HepG2 (cell line): ENCODE results near the gene FREM3. TPM values are rescaled to one million over a fixed set of nuclear protein-coding genes. Genes with fewer than 3 reads are reported as not detected.
A peak's percentile ranks its signal among the peaks of the same experiment; 100 is the strongest.

Experiments
- GZF1 ChIP-seq: sonication (generic); formaldehyde crosslinking; IDR thresholded peaks from 2 replicates; pipeline ENCODE4 v1.5.1; 2020; ENCODE audit warnings: mild to moderate bottlenecking, missing genetic modification reagents
- KLF6 ChIP-seq: IDR thresholded peaks from 2 replicates; pipeline ENCODE4 v1.8.0; 2016; ENCODE audit warnings: missing biosample characterization, missing genetic modification reagents
- RNF2 ChIP-seq: fragments of 450-650 bp; conservative IDR thresholded peaks from 2 replicates; pipeline ENCODE4 v1.6.1; 2016; ENCODE audit warnings: low read depth
- SAP130 ChIP-seq: IDR thresholded peaks from 2 replicates; pipeline ENCODE4 v1.6.1; 2016; ENCODE audit warnings: low read depth
- WIZ ChIP-seq: sonication (generic); formaldehyde crosslinking; IDR thresholded peaks from 2 replicates; pipeline ENCODE4 v1.5.1; 2020; ENCODE audit warnings: mild to moderate bottlenecking, missing genetic modification reagents
- ZNF335 ChIP-seq: sonication (generic); formaldehyde crosslinking; IDR thresholded peaks from 2 replicates; pipeline ENCODE4 v1.4.0; 2020; ENCODE audit warnings: missing genetic modification reagents
- ZNF431 ChIP-seq: sonication (generic); formaldehyde crosslinking; IDR thresholded peaks from 2 replicates; pipeline ENCODE4 v1.9.0; 2022; ENCODE audit warnings: missing genetic modification reagents, low read depth, mild to moderate bottlenecking, borderline replicate concordance
- ZNF44 ChIP-seq: sonication (generic); formaldehyde crosslinking; IDR thresholded peaks from 2 replicates; pipeline ENCODE4 v1.5.1; 2020; ENCODE audit warnings: mild to moderate bottlenecking, missing genetic modification reagents
- polyA plus RNA-seq, 8 experiments: library from polyadenylated mRNA; depleted of rRNA in 3 of 8; stranded (reverse) in 7 of 8; unstranded in 1 of 8; fragments of >200 nt; fragmentation: Illumina TruSeq in 4 of 8; extraction: Trizol in 4 of 8; gene quantifications; 2 replicates each; pipeline versions ENCODE4 v1.2.1 to v1.2.3, GENCODE V29; 2011 to 2016; ENCODE audit warnings: low read depth in 4 of 8, missing spikeins in 1 of 8, mixed read lengths in 1 of 8; ENCODE audit not compliant: insufficient read depth in 1 of 8
- total RNA-seq, 5 experiments: library from RNA; depleted of rRNA; stranded (reverse); fragments of >200 nt; fragmentation: Illumina TruSeq; extraction: Trizol; gene quantifications; 2 replicates each; pipeline ENCODE4 v1.2.3, GENCODE V29; 2016; ENCODE audit warnings: low read depth in 1 of 5
- TF ChIP-seq, protein P1 (sequence below): sonication (generic); formaldehyde crosslinking; IDR thresholded peaks from 2 replicates; pipeline ENCODE4 v1.5.0; 2020; ENCODE audit warnings: mild to moderate bottlenecking, missing genetic modification reagents, borderline replicate concordance
- TF ChIP-seq, protein P2 (sequence below): sonication (generic); IDR thresholded peaks from 2 replicates; pipeline ENCODE4 v1.6.1; 2016; ENCODE audit warnings: low read depth, borderline replicate concordance
- TF ChIP-seq, protein P3 (sequence below): sonication (generic); formaldehyde crosslinking; IDR thresholded peaks from 2 replicates; pipeline ENCODE4 v1.9.0; 2022; ENCODE audit warnings: low read depth, missing genetic modification reagents
- TF ChIP-seq, protein P4 (sequence below): sonication (generic); formaldehyde crosslinking; IDR thresholded peaks from 2 replicates; pipeline ENCODE4 v1.8.1; 2023; ENCODE audit warnings: missing genetic modification reagents, mild to moderate bottlenecking, borderline replicate concordance
- TF ChIP-seq, protein P5 (sequence below): sonication (generic); formaldehyde crosslinking; IDR thresholded peaks from 2 replicates; pipeline ENCODE4 v1.5.1; 2020; ENCODE audit warnings: mild to moderate bottlenecking, missing genetic modification reagents

The FREM3 gene
- total and polyA plus RNA-seq, 2 of the 13 experiments (the other 11 are each of a cell fraction or from before 2014, with no cell fraction given) = not detected

DNA sequence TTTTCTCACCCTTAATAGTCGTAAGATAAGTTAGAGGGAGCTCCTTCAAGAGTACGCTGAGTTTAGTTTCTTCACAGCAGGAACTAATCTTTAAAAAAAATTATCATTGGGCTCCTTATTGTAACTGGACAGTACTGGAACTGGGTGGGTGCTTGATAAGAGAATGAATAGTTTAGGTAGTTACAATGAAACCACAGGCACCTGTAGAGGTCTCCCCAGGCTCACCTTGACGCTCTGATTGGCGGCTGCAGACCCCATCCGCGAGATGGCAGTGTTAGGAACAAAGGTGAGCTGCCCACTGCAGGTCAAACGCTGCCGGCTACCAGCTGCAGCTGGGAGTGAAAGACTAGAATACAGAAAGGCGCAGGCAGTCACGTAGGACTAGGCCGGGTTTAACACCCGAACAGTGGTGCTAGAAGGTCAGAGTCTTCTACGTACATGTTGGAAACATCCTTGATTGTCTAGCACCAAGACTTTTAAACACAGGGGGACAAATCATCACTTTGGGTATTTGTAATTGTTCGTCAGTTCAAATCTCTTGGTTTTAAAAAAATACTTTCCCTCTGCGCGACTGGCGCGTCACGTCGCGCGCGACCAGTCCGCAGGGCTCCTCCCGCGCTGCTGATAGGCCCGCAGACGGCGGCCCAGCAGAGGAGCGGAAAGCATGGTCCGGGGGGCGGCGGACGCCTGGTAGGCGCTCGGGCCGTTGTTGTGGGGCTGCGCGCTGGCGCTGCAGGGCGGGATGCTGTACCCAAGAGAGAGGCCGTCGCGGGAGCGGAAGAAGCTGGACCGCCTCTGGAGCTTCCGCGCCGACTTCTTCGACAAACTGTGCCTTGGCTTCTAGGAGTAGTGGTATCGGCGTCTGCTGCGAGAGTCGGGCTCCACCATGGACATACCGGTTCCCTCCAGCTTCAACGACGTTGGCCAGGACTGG lies 141.4 kb downstream of the FREM3 start (continued):
- TF ChIP-seq, protein P1, sequence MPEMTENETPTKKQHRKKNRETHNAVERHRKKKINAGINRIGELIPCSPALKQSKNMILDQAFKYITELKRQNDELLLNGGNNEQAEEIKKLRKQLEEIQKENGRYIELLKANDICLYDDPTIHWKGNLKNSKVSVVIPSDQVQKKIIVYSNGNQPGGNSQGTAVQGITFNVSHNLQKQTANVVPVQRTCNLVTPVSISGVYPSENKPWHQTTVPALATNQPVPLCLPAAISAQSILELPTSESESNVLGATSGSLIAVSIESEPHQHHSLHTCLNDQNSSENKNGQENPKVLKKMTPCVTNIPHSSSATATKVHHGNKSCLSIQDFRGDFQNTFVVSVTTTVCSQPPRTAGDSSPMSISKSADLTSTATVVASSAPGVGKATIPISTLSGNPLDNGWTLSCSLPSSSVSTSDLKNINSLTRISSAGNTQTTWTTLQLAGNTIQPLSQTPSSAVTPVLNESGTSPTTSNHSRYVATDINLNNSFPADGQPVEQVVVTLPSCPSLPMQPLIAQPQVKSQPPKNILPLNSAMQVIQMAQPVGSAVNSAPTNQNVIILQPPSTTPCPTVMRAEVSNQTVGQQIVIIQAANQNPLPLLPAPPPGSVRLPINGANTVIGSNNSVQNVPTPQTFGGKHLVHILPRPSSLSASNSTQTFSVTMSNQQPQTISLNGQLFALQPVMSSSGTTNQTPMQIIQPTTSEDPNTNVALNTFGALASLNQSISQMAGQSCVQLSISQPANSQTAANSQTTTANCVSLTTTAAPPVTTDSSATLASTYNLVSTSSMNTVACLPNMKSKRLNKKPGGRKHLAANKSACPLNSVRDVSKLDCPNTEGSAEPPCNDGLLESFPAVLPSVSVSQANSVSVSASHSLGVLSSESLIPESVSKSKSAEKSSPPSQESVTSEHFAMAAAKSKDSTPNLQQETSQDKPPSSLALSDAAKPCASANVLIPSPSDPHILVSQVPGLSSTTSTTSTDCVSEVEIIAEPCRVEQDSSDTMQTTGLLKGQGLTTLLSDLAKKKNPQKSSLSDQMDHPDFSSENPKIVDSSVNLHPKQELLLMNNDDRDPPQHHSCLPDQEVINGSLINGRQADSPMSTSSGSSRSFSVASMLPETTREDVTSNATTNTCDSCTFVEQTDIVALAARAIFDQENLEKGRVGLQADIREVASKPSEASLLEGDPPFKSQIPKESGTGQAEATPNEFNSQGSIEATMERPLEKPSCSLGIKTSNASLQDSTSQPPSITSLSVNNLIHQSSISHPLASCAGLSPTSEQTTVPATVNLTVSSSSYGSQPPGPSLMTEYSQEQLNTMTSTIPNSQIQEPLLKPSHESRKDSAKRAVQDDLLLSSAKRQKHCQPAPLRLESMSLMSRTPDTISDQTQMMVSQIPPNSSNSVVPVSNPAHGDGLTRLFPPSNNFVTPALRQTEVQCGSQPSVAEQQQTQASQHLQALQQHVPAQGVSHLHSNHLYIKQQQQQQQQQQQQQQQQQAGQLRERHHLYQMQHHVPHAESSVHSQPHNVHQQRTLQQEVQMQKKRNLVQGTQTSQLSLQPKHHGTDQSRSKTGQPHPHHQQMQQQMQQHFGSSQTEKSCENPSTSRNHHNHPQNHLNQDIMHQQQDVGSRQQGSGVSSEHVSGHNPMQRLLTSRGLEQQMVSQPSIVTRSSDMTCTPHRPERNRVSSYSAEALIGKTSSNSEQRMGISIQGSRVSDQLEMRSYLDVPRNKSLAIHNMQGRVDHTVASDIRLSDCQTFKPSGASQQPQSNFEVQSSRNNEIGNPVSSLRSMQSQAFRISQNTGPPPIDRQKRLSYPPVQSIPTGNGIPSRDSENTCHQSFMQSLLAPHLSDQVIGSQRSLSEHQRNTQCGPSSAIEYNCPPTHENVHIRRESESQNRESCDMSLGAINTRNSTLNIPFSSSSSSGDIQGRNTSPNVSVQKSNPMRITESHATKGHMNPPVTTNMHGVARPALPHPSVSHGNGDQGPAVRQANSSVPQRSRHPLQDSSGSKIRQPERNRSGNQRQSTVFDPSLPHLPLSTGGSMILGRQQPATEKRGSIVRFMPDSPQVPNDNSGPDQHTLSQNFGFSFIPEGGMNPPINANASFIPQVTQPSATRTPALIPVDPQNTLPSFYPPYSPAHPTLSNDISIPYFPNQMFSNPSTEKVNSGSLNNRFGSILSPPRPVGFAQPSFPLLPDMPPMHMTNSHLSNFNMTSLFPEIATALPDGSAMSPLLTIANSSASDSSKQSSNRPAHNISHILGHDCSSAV (CRISPR knock-in tag) = no peak
- TF ChIP-seq RNF2 (0 out of 2 replicates have a peak, but pooled peaks have one; percentile 27), KLF6 (no peak), ZNF44 (CRISPR knock-in tag) (peak; percentile 81; the same call in 1 of the 2 replicates), WIZ (CRISPR knock-in tag) (0 out of 2 replicates have a peak, but pooled peaks have one; percentile 19), ZNF335 (CRISPR knock-in tag) (peak; percentile 52; the same call in 1 of the 2 replicates), GZF1 (peak; percentile 74; the same call in 1 of the 2 replicates), SAP130 (CRISPR knock-in tag) (peak; percentile 70), ZNF431 (CRISPR knock-in tag) (no peak)
- TF ChIP-seq, protein P2, sequence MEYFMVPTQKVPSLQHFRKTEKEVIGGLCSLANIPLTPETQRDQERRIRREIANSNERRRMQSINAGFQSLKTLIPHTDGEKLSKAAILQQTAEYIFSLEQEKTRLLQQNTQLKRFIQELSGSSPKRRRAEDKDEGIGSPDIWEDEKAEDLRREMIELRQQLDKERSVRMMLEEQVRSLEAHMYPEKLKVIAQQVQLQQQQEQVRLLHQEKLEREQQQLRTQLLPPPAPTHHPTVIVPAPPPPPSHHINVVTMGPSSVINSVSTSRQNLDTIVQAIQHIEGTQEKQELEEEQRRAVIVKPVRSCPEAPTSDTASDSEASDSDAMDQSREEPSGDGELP = peak; percentile 91
- TF ChIP-seq, protein P3, sequence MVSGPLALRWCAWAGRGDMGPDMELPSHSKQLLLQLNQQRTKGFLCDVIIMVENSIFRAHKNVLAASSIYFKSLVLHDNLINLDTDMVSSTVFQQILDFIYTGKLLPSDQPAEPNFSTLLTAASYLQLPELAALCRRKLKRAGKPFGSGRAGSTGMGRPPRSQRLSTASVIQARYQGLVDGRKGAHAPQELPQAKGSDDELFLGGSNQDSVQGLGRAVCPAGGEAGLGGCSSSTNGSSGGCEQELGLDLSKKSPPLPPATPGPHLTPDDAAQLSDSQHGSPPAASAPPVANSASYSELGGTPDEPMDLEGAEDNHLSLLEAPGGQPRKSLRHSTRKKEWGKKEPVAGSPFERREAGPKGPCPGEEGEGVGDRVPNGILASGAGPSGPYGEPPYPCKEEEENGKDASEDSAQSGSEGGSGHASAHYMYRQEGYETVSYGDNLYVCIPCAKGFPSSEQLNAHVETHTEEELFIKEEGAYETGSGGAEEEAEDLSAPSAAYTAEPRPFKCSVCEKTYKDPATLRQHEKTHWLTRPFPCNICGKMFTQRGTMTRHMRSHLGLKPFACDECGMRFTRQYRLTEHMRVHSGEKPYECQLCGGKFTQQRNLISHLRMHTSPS = no peak
- TF ChIP-seq, protein P4, sequence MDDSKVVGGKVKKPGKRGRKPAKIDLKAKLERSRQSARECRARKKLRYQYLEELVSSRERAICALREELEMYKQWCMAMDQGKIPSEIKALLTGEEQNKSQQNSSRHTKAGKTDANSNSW = 0 out of 2 replicates have a peak, but pooled peaks have one; percentile 48
- TF ChIP-seq, protein P5, sequence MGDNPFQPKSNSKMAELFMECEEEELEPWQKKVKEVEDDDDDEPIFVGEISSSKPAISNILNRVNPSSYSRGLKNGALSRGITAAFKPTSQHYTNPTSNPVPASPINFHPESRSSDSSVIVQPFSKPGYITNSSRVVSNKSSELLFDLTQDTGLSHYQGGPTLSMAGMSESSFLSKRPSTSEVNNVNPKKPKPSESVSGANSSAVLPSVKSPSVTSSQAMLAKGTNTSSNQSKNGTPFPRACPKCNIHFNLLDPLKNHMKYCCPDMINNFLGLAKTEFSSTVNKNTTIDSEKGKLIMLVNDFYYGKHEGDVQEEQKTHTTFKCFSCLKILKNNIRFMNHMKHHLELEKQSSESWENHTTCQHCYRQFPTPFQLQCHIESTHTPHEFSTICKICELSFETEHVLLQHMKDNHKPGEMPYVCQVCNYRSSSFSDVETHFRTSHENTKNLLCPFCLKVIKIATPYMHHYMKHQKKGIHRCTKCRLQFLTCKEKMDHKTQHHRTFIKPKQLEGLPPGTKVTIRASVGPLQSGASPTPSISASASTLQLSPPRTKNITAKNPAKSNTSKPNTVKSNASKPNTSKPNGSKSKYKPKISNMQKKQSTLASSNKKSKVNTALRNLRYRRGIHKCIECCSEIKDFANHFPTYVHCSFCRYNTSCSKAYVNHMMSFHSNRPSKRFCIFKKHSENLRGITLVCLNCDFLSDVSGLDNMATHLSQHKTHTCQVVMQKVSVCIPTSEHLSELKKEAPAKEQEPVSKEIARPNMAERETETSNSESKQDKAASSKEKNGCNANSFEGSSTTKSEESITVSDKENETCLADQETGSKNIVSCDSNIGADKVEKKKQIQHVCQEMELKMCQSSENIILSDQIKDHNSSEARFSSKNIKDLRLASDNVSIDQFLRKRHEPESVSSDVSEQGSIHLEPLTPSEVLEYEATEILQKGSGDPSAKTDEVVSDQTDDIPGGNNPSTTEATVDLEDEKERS = 0 out of 2 replicates have a peak, but pooled peaks have one; percentile 63
